ENCODE data around the gene EEF1G. TPM values are rescaled to one million over a fixed set of nuclear protein-coding genes. Genes with fewer than 3 reads are reported as not detected.

The EEF1G gene
- total RNA-seq, 4 donors from 2014 or later = 337 to 1,276 (median 1,207) TPM

GRCh38 chr11:62559204-62559603, 14.5 kb downstream of the EEF1G start:
- in situ Hi-C loops (cut with MboI; ENCODE audit: low pct_ligation_motif_present in 1 of 4, low pct_unique_long_range_greater_than_20kb in 1 of 4, low sequenced_read_pairs in 3 of 4) (loop anchor here in 2 of 4 donors (10.0 kb wide), 1 partner anchor 134 kb away; no protein-coding TSS in a partner anchor), intact Hi-C loops (cut with DNase I; ENCODE audit: low total_unique reads) (no loop called here)
- Histone ChIP-seq H3K4me1 (peaks cover 46 to 58% (median 50%) of the 10 kb centered on the region in 4 donors), H3K4me3 (no peak overlapping the region), H3K27ac (peak overlapping the region; percentile 91 to 100 (median 96)), H3K9me3 (no peaks in the 10 kb centered on the region), H3K36me3 (peaks cover 0 to 32% (median 7%) of the 10 kb centered on the region in 4 donors), H3K27me3 (no peaks in the 10 kb centered on the region)
- 83 to 85% methylated on average over 8 of the region's 8 CpGs for WGBS, 2 donors (ENCODE audit: low coverage in 1 of 2)
- DNase-seq = no peak
- TF ChIP-seq EP300 (IDR thresholded peaks at IDR 0.05; ENCODE audit: low read depth) (no peak), POLR2AphosphoS5 (IDR thresholded peaks at IDR 0.05) (no peak), POLR2A (IDR thresholded peaks at IDR 0.05) (no peak)

GRCh38 chr11:62558669-62559068, 15.0 kb downstream of the EEF1G start:
- Histone ChIP-seq H3K27ac (peak overlapping the region; percentile 96 to 100 (median 97)), H3K4me3 (no peak overlapping the region), H3K4me1 (peaks cover 51 to 63% (median 56%) of the 10 kb centered on the region in 4 donors), H3K27me3 (no peaks in the 10 kb centered on the region), H3K36me3 (peaks cover 0 to 32% (median 7%) of the 10 kb centered on the region in 4 donors), H3K9me3 (no peaks in the 10 kb centered on the region)
- DNase-seq = no peak
- in situ Hi-C loops (cut with MboI; ENCODE audit: low pct_ligation_motif_present in 1 of 4, low pct_unique_long_range_greater_than_20kb in 1 of 4, low sequenced_read_pairs in 3 of 4) = loop anchor here in 2 of 4 donors (10.0 kb wide), 1 partner anchor 134 kb away; no protein-coding TSS in a partner anchor
- TF ChIP-seq POLR2AphosphoS5 (IDR thresholded peaks at IDR 0.05) = no peak
- TF ChIP-seq POLR2A (IDR thresholded peaks at IDR 0.05) = no peak
- TF ChIP-seq CTCF (IDR thresholded peaks at IDR 0.05) = no peak
- no peak for TF ChIP-seq EP300 (IDR thresholded peaks at IDR 0.05; ENCODE audit: low read depth)
- 71 to 85% methylated on average over 1 to 9 of the region's 9 CpGs for WGBS, 2 donors (ENCODE audit: low coverage in 1 of 2)
- intact Hi-C loops (cut with DNase I; ENCODE audit: low total_unique reads) = no loop called here

GRCh38 chr11:62556875-62557631, 16.6 kb downstream of the EEF1G start:
- DNase-seq = peak; percentile 58
- Histone ChIP-seq H3K27ac (peak overlapping the region; percentile 96 to 100 (median 97)), H3K4me3 (peak overlapping the region in 2 of 4 donors; percentile 0 to 6), H3K4me1 (peaks cover 65 to 79% (median 72%) of the 10 kb centered on the region in 4 donors), H3K27me3 (no peaks in the 10 kb centered on the region), H3K36me3 (peaks cover 0 to 16% (median 3%) of the 10 kb centered on the region in 4 donors), H3K9me3 (no peaks in the 10 kb centered on the region)
- intact Hi-C loops (cut with DNase I; ENCODE audit: low total_unique reads) (no loop called here), in situ Hi-C loops (cut with MboI; ENCODE audit: low pct_ligation_motif_present in 1 of 4, low pct_unique_long_range_greater_than_20kb in 1 of 4, low sequenced_read_pairs in 3 of 4) (loop anchor here in 2 of 4 donors (10.0 kb wide), 1 partner anchor 132 kb away; no protein-coding TSS in a partner anchor)
- TF ChIP-seq POLR2A (IDR thresholded peaks at IDR 0.05) = peak; percentile 6
- TF ChIP-seq EP300 (IDR thresholded peaks at IDR 0.05; ENCODE audit: low read depth) = no peak
- 0 to 33% methylated on average over 1 to 3 of the region's 3 CpGs for whole genome bisulfite sequencing, 2 donors (ENCODE audit: low coverage in 1 of 2)

- Histone ChIP-seq H3K4me1 (peaks cover 73 to 86% (median 79%) of the 10 kb centered on the region in 4 donors), H3K9me3 (no peaks in the 10 kb centered on the region), H3K27me3 (no peaks in the 10 kb centered on the region), H3K36me3 (peaks cover 0 to 11% (median 3%) of the 10 kb centered on the region in 4 donors), H3K4me3 (peak overlapping the region in 2 of 4 donors; percentile 0 to 6), H3K27ac (peak overlapping the region; percentile 96 to 100 (median 97))
- TF ChIP-seq POLR2AphosphoS5 (IDR thresholded peaks at IDR 0.05) (peak; percentile 61 to 77 (median 75)), POLR2A (IDR thresholded peaks at IDR 0.05) (peak; percentile 31), EP300 (IDR thresholded peaks at IDR 0.05; ENCODE audit: low read depth) (no peak), CTCF (IDR thresholded peaks at IDR 0.05) (no peak)
- intact Hi-C loops (cut with DNase I; ENCODE audit: low total_unique reads) = no loop called here
- WGBS, 2 donors (ENCODE audit: low coverage in 1 of 2) = 3% methylated on average over 14 of the region's 14 CpGs; no CpG with 5 or more reads in 1 of the 2 donors
- in situ Hi-C loops (cut with MboI; ENCODE audit: low pct_ligation_motif_present in 1 of 4, low pct_unique_long_range_greater_than_20kb in 1 of 4, low sequenced_read_pairs in 3 of 4) = loop anchor here in 2 of 4 donors (10.0 kb wide), 1 partner anchor 131 kb away; no protein-coding TSS in a partner anchor
- DNase-seq = peak; percentile 90
Measured at GRCh38 chr11:62556108-62556874, 17.4 kb downstream of the EEF1G start.

Data from transverse colon (tissue), 4 donors.